H1 (cell line): ENCODE data around the gene NCR2. TPM values are rescaled to one million over a fixed set of nuclear protein-coding genes. Genes with fewer than 3 reads are reported as not detected.

Experiments
- CTCF ChIA-PET: fragments of 300-600 bp; sonication (Branson Sonifier 250); formaldehyde crosslinking; loops from one replicate; lab custom pipeline; 2021; ENCODE audit not compliant: partially characterized antibody; lab: Charles Lee
- POLR2A ChIA-PET: fragments of 300-600 bp; sonication (Branson Sonifier 250); formaldehyde crosslinking; loops from one replicate; lab custom pipeline; 2021; ENCODE audit warnings: inconsistent platforms; ENCODE audit not compliant: partially characterized antibody; lab: Charles Lee
- DNase-seq, 2 experiments: peaks; one replicate each; pipeline versions ENCODE4 v3.0.0 to v3.0.0-alpha.2; 2010 to 2022; ENCODE audit warnings: low spot score in 2 of 2, low read depth in 1 of 2, mixed read lengths in 1 of 2
- FAIRE-seq: peaks from 2 replicates; lab custom pipeline; 2011; peaks lifted over from hg19 to GRCh38; lab: Jason Lieb, UNC
- H2AFZ ChIP-seq: 2 replicates; pipeline ENCODE4 v1.8.1; 2012; ENCODE audit warnings: low read length, inconsistent platforms
- H2AK5ac ChIP-seq: 2 replicates; pipeline ENCODE4 v1.6.1; 2013; ENCODE audit warnings: low read depth, low read length
- H2BK120ac ChIP-seq: replicated peaks from 2 replicates; pipeline ENCODE3; 2013; ENCODE audit warnings: low read depth, low read length, inconsistent platforms
- H2BK12ac ChIP-seq: 2 replicates; pipeline ENCODE4 v1.6.1; 2013; ENCODE audit warnings: low read depth, low read length
- H2BK15ac ChIP-seq: 2 replicates; pipeline ENCODE4 v1.6.1; 2013; ENCODE audit warnings: low read length
- H2BK20ac ChIP-seq: 2 replicates; pipeline ENCODE4 v1.6.1; 2013; ENCODE audit warnings: low read length
- H2BK5ac ChIP-seq: 2 replicates; pipeline ENCODE4 v1.6.1; 2013; ENCODE audit warnings: low read depth, low read length
- H3K14ac ChIP-seq: 2 replicates; pipeline ENCODE4 v1.6.1; 2013; ENCODE audit warnings: inconsistent platforms; ENCODE audit not compliant: insufficient read length
- H3K18ac ChIP-seq: 2 replicates; pipeline ENCODE4 v1.6.1; 2013; ENCODE audit warnings: low read length; ENCODE audit errors: extremely low read depth
- H3K23ac ChIP-seq: 2 replicates; pipeline ENCODE4 v1.6.1; 2013; ENCODE audit warnings: inconsistent platforms; ENCODE audit not compliant: insufficient read length
- H3K23me2 ChIP-seq: 2 replicates; pipeline ENCODE4 v1.6.1; 2013; ENCODE audit warnings: low read depth, low read length
- H3K27ac ChIP-seq: 2 replicates; pipeline ENCODE4 v1.6.1; 2011; ENCODE audit warnings: low read depth, low read length, inconsistent platforms
- H3K27me3 ChIP-seq, 4 experiments: replicated peaks in 1 of 4; 1 replicate in 1 of 4; 2 replicates in 3 of 4; pipeline versions ENCODE4 v1.6.1 to v1.8.1; 2011 to 2013; ENCODE audit warnings: low read length in 3 of 4, mild to moderate bottlenecking in 3 of 4, inconsistent platforms in 2 of 4, mixed read lengths in 2 of 4, moderate library complexity in 1 of 4; ENCODE audit not compliant: control insufficient read depth in 3 of 4, insufficient read depth in 3 of 4; ENCODE audit errors: extremely low read depth in 1 of 4
- H3K36me3 ChIP-seq, 4 experiments: 2 replicates each; pipeline versions ENCODE4 v1.6.1 to v1.8.1; 2011 to 2013; ENCODE audit warnings: mild to moderate bottlenecking in 4 of 4, low read length in 3 of 4, moderate library complexity in 2 of 4, control low read depth in 1 of 4, inconsistent platforms in 1 of 4; ENCODE audit not compliant: insufficient read depth in 4 of 4, control insufficient read depth in 2 of 4
- H3K4ac ChIP-seq: replicated peaks from 2 replicates; pipeline ENCODE3; 2013; ENCODE audit warnings: low read length, low read depth, mixed read lengths, inconsistent platforms; ENCODE audit not compliant: insufficient read length
- H3K4me1 ChIP-seq, 4 experiments: replicated peaks in 1 of 4; 1 replicate in 1 of 4; 2 replicates in 3 of 4; pipeline versions ENCODE4 v1.6.1 to v1.8.1; 2011 to 2013; ENCODE audit warnings: low read length in 3 of 4, inconsistent platforms in 2 of 4, mixed read lengths in 1 of 4; ENCODE audit not compliant: insufficient read depth in 4 of 4, control insufficient read depth in 3 of 4
- H3K4me2 ChIP-seq, 2 experiments: 2 replicates each; pipeline versions ENCODE4 v1.6.1 to v1.8.1; 2011 to 2013; ENCODE audit warnings: low read depth in 2 of 2, low read length in 2 of 2, control low read depth in 1 of 2, inconsistent platforms in 1 of 2, mild to moderate bottlenecking in 1 of 2; ENCODE audit not compliant: insufficient read depth in 1 of 2
- H3K4me3 ChIP-seq, 4 experiments: fragments of 200-600, 300-600 bp in 1 of 4; sonication (generic), shearing (Covaris generic), sonication (Bioruptor Twin) in 1 of 4; 2 replicates each; pipeline versions ENCODE4 v1.5.1 to v1.8.1; 2011 to 2016; ENCODE audit warnings: low read length in 4 of 4, low read depth in 3 of 4, control low read depth in 2 of 4, inconsistent platforms in 2 of 4, mild to moderate bottlenecking in 2 of 4, mixed read lengths in 1 of 4, moderate library complexity in 1 of 4; ENCODE audit not compliant: insufficient read depth in 2 of 4; ENCODE audit errors: extremely low read depth in 1 of 4
- H3K56ac ChIP-seq: replicated peaks from 2 replicates; pipeline ENCODE3; 2013; ENCODE audit warnings: low read depth, mild to moderate bottlenecking, mixed read lengths, low read length, inconsistent platforms; ENCODE audit not compliant: insufficient read length
- H3K79me1 ChIP-seq: 2 replicates; pipeline ENCODE4 v1.6.1; 2013; ENCODE audit warnings: low read depth, low read length, control low read depth
- H3K79me2 ChIP-seq, 2 experiments: 2 replicates each; pipeline versions ENCODE4 v1.6.1 to v1.8.1; 2012 to 2013; ENCODE audit warnings: low read length in 2 of 2, mild to moderate bottlenecking in 2 of 2, inconsistent platforms in 1 of 2; ENCODE audit not compliant: insufficient read depth in 2 of 2, control insufficient read depth in 1 of 2
- H3K9ac ChIP-seq, 4 experiments: replicated peaks in 1 of 4; 1 replicate in 1 of 4; 2 replicates in 3 of 4; pipeline versions ENCODE4 v1.6.1 to v1.8.1; 2011 to 2013; ENCODE audit warnings: low read depth in 3 of 4, low read length in 3 of 4, control low read depth in 2 of 4, mild to moderate bottlenecking in 2 of 4, moderate library complexity in 2 of 4, inconsistent platforms in 1 of 4; ENCODE audit errors: extremely low read depth in 1 of 4
- H3K9me3 ChIP-seq, 2 experiments: 2 replicates each; pipeline versions ENCODE4 v1.6.1 to v1.8.1; 2012 to 2013; ENCODE audit warnings: mild to moderate bottlenecking in 2 of 2, moderate library complexity in 2 of 2, control low read depth in 1 of 2, inconsistent platforms in 1 of 2, low read depth in 1 of 2, low read length in 1 of 2, mixed read lengths in 1 of 2; ENCODE audit not compliant: insufficient read depth in 2 of 2
- H4K20me1 ChIP-seq, 2 experiments: replicated peaks in 1 of 2; 2 replicates each; pipeline versions ENCODE3 to v1.8.1; 2011 to 2013; ENCODE audit warnings: inconsistent platforms in 2 of 2, low read length in 2 of 2, mild to moderate bottlenecking in 1 of 2; ENCODE audit not compliant: insufficient read depth in 2 of 2, control insufficient read depth in 1 of 2
- H4K5ac ChIP-seq: 2 replicates; pipeline ENCODE4 v1.6.1; 2013; ENCODE audit warnings: low read length, low read depth, mixed read lengths, inconsistent platforms; ENCODE audit not compliant: insufficient read length
- H4K8ac ChIP-seq: 2 replicates; pipeline ENCODE4 v1.8.0; 2013; ENCODE audit warnings: mild to moderate bottlenecking, moderate library complexity, low read length, inconsistent platforms; ENCODE audit not compliant: insufficient read depth; ENCODE audit errors: extremely low read depth
- H4K91ac ChIP-seq: replicated peaks from 2 replicates; pipeline ENCODE3; 2013; ENCODE audit warnings: low read length, mixed read lengths, inconsistent platforms; ENCODE audit not compliant: insufficient read length
- CHD2 ChIP-seq: IDR thresholded peaks from 2 replicates; pipeline ENCODE4 v1.6.1; 2012; ENCODE audit warnings: low read length, improper control_type of control experiment
- RBBP5 ChIP-seq: IDR thresholded peaks from 2 replicates; pipeline ENCODE4 v1.7.1; 2012; ENCODE audit warnings: low read depth, mild to moderate bottlenecking, inconsistent platforms, low read length, moderate library complexity, borderline replicate concordance
- SIN3A ChIP-seq, 2 experiments: IDR thresholded peaks in 1 of 2; conservative IDR thresholded peaks in 1 of 2; 2 replicates each; pipeline ENCODE4 v1.6.1; 2011 to 2012; ENCODE audit warnings: low read length in 2 of 2, improper control_type of control experiment in 1 of 2, low read depth in 1 of 2, mild to moderate bottlenecking in 1 of 2
- TAF7 ChIP-seq: optimal IDR thresholded peaks from 2 replicates; pipeline ENCODE3; 2011; ENCODE audit warnings: low read depth, mild to moderate bottlenecking, inconsistent platforms, low read length, moderate library complexity, borderline replicate concordance
- WGBS, 2 experiments: shearing (Covaris generic) in 1 of 2; methylation state at CpG; one replicate each; pipeline versions ENCODE4 v1.1.6 to v1.1.7; 2013 to 2015; ENCODE audit warnings: low lambda C conversion rate in 2 of 2, mixed read lengths in 2 of 2, inconsistent platforms in 1 of 2, low coverage in 1 of 2, missing lambda C conversion rate in 1 of 2; ENCODE audit not compliant: insufficient replicate concordance in 2 of 2, insufficient coverage in 1 of 2, insufficient read length in 1 of 2; ENCODE audit errors: extremely low coverage in 1 of 2, missing lambda C conversion rate in 1 of 2; 5-methylcytosine and 5-hydroxymethylcytosine counted together
- polyA plus RNA-seq, 7 experiments: library from polyadenylated mRNA; depleted of rRNA in 3 of 7; stranded (reverse) in 5 of 7; unstranded in 2 of 7; fragments of >200 nt in 5 of 7; fragments of 200-250 nt in 2 of 7; gene quantifications; 1 replicate in 5 of 7; 2 replicates in 1 of 7; 4 replicates in 1 of 7; pipeline versions ENCODE4 v1.2.1 to v1.2.3, GENCODE V29; 2011 to 2013; ENCODE audit warnings: missing spikeins in 2 of 7, mixed read lengths in 2 of 7
- total RNA-seq: library from RNA; stranded (reverse); fragmentation: NEBNext Ultra II Directional; extraction: Animal tissue kit (Norgen Biotek cat#: 25700); gene quantifications from 2 replicates; pipeline ENCODE4 v1.2.1, GENCODE V29; 2021

NCR2 gene
- total and polyA plus RNA-seq, 2 of the 8 experiments (the other 6 are each of a cell fraction or from before 2014, with no cell fraction given), result not detected

GRCh38 chr6:41372832-41373626 lies 37.6 kb downstream of the NCR2 start:
- peak overlapping the region; percentile 61; the same call in 1 of the 2 replicates for H2BK15ac ChIP-seq
- H4K8ac ChIP-seq, result peak overlapping the region; percentile 38; the same call in 1 of the 2 replicates
- H3K14ac ChIP-seq, result no peak overlapping the region
- H3K23me2 ChIP-seq, result peaks cover 26% of the 10 kb centered on the region
- no peaks in the 10 kb centered on the region for H3K9me3 ChIP-seq
- H3K79me1 ChIP-seq, result no peaks in the 10 kb centered on the region
- peak in 1 of 2 experiments; percentile 76 for DNase-seq
- peak overlapping the region; percentile 77 to 79 for H3K4me2 ChIP-seq
- H4K91ac ChIP-seq, result no peak overlapping the region
- peaks cover 5 to 42% (median 27%) of the 10 kb centered on the region in 4 experiments for H3K4me1 ChIP-seq
- H2BK120ac ChIP-seq, result no peak overlapping the region
- H3K23ac ChIP-seq, result no peak overlapping the region
- H3K56ac ChIP-seq, result no peak overlapping the region
- peak overlapping the region; percentile 75; the same call in 1 of the 2 replicates for H2BK5ac ChIP-seq
- POLR2A ChIA-PET, result interaction anchor here (0.6 to 4.4 kb wide), 5 partner anchors 35 to 130 kb away, joined by 3 to 30 read pairs (median 4); no protein-coding TSS in a partner anchor
- no peaks in the 10 kb centered on the region; a peak in 1 of 8 replicates for H3K36me3 ChIP-seq
- no peak overlapping the region for H3K27ac ChIP-seq
- TF ChIP-seq RBBP5 (0 out of 2 replicates have a peak, but pooled peaks have one; percentile 3), SIN3A (conservative IDR thresholded peaks at IDR 0.05 in 1 of 2, IDR thresholded peaks at IDR 0.05 in 1 of 2; ENCODE audit: low read depth in 1 of 2, low read length in 2 of 2) (0 out of 4 replicates have a peak, but pooled peaks of 1 of the 2 experiments have one; percentile 32), CHD2 (no peak), TAF7 (no peak)
- H4K20me1 ChIP-seq, result peaks cover 10% of the 10 kb centered on the region in 2 experiments
- peaks cover 80 to 92% (median 91%) of the 10 kb centered on the region in 4 experiments for H3K27me3 ChIP-seq
- 0 out of 2 replicates have a peak overlapping the region, but pooled peaks have one; percentile 70 for H2AK5ac ChIP-seq
- H3K79me2 ChIP-seq, result no peaks in the 10 kb centered on the region
- H2BK12ac ChIP-seq, result 0 out of 2 replicates have a peak overlapping the region, but pooled peaks have one; percentile 84
- peak overlapping the region; percentile 72; the same call in 1 of the 2 replicates for H2BK20ac ChIP-seq
- whole genome bisulfite sequencing, 2 experiments, result 2% methylated on average over 56 of the region's 81 CpGs; no CpG with 5 or more reads in 1 of the 2 experiments
- no peak for FAIRE-seq
- H4K5ac ChIP-seq, result no peak overlapping the region
- H2AFZ ChIP-seq, result no peak overlapping the region
- no peak overlapping the region for H3K9ac ChIP-seq
- CTCF ChIA-PET, result interaction anchor here (0.6 to 12.5 kb wide), 23 partner anchors 12 to 313 kb away, joined by 3 to 238 read pairs (median 6); no protein-coding TSS in a partner anchor
- H3K4me3 ChIP-seq, result peak overlapping the region in 3 of 4 experiments; percentile 16 to 54 (median 32); a peak in 7 of 8 replicates
- no peak overlapping the region for H3K4ac ChIP-seq
- peak overlapping the region; percentile 98 for H3K18ac ChIP-seq
